OCI-LY7 (cell line): ENCODE measurements around the gene ACSS1. TPM values are rescaled to one million over a fixed set of nuclear protein-coding genes. Genes with fewer than 3 reads are reported as not detected.

Experiments used
- BruUV-seq: library from RNA; stranded (reverse); fragments of 400-500 nt; replicated peaks from 2 replicates; lab custom pipeline; 2021; lab: Mats Ljungman, UMichigan
- CTCF ChIA-PET: fragments of 300-600 bp; sonication (Branson Sonifier 250); formaldehyde crosslinking; loops from one replicate; lab custom pipeline; 2022; ENCODE audit warnings: antibody characterized with exemption; ENCODE audit not compliant: unreplicated experiment; lab: Charles Lee
- POLR2A ChIA-PET: fragments of 300-600 bp; sonication (Branson Sonifier 250); formaldehyde crosslinking; loops from one replicate; lab custom pipeline; 2022; ENCODE audit warnings: antibody characterized with exemption; lab: Charles Lee
- DNase-seq: peaks from one replicate; pipeline ENCODE4 v3.0.0-alpha.2; 2015; ENCODE audit warnings: low spot score
- H2AFZ ChIP-seq: fragments of 200-600 bp; sonication (generic), shearing (Covaris generic); 2 replicates; pipeline ENCODE4 v1.6.1; 2014; ENCODE audit warnings: mild to moderate bottlenecking, antibody characterized with exemption, low read length, moderate library complexity
- H3K27ac ChIP-seq: fragments of 200-600 bp; sonication (generic); 2 replicates; pipeline ENCODE4 v1.5.1; 2014; ENCODE audit warnings: mixed run types, low read depth, mild to moderate bottlenecking, moderate library complexity, low read length, inconsistent platforms; ENCODE audit not compliant: poor library complexity, severe bottlenecking
- H3K36me3 ChIP-seq: fragments of 200-600 bp; sonication (generic); 2 replicates; pipeline ENCODE4 v1.6.1; 2014; ENCODE audit warnings: mild to moderate bottlenecking, antibody characterized with exemption, low read length, moderate library complexity, mixed read lengths; ENCODE audit not compliant: insufficient read depth
- H3K4me1 ChIP-seq: fragments of 200-600 bp; sonication (generic); 2 replicates; pipeline ENCODE4 v1.5.1; 2014; ENCODE audit warnings: mild to moderate bottlenecking, low read length; ENCODE audit not compliant: insufficient read depth, poor library complexity, severe bottlenecking
- H3K4me2 ChIP-seq: fragments of 200-600 bp; sonication (generic); 2 replicates; pipeline ENCODE4 v1.6.1; 2014; ENCODE audit warnings: mild to moderate bottlenecking, low read length
- H3K4me3 ChIP-seq: fragments of 200-600 bp; sonication (generic); 2 replicates; pipeline ENCODE4 v1.5.1; 2014; ENCODE audit warnings: mild to moderate bottlenecking, low read depth, low read length; ENCODE audit not compliant: poor library complexity, severe bottlenecking
- H3K79me2 ChIP-seq: fragments of 200-600 bp; sonication (generic); 2 replicates; pipeline ENCODE4 v1.6.1; 2016; ENCODE audit warnings: low read depth, mild to moderate bottlenecking, low read length, moderate library complexity, mixed read lengths; ENCODE audit not compliant: insufficient read depth
- H3K9me2 ChIP-seq: fragments of 200-600 bp; sonication (generic); 2 replicates; pipeline ENCODE4 v1.6.1; 2016; ENCODE audit warnings: mild to moderate bottlenecking, low read length, mixed read lengths; ENCODE audit not compliant: insufficient read depth
- H3K9me3 ChIP-seq: fragments of 200-600 bp; sonication (generic); 2 replicates; pipeline ENCODE4 v1.6.1; 2014; ENCODE audit warnings: mild to moderate bottlenecking, mixed run types, low read length, mixed read lengths
- H4K20me1 ChIP-seq: fragments of 200-600 bp; sonication (generic); 2 replicates; pipeline ENCODE4 v1.6.1; 2014; ENCODE audit warnings: mild to moderate bottlenecking, antibody characterized with exemption, low read length, moderate library complexity, mixed read lengths; ENCODE audit not compliant: insufficient read depth
- EZH2phosphoT487 ChIP-seq: fragments of 200-600 bp; sonication (generic); IDR thresholded peaks from 2 replicates; pipeline ENCODE4 v1.6.1; 2018; ENCODE audit warnings: low read depth, borderline replicate concordance, mild to moderate bottlenecking, mixed run types, antibody characterized with exemption, low read length, moderate library complexity, mixed read lengths
- intact Hi-C: fragments of 100-400 bp; cut with micrococcal nuclease; formaldehyde crosslinking; loops from one replicate; pipeline ENCODE4 v1.10.0; 2022; ENCODE audit not compliant: unreplicated experiment
- total RNA-seq, 2 experiments: library from RNA; depleted of rRNA in 1 of 2; stranded (reverse); fragments of >200 nt in 1 of 2; shearing (Covaris generic) in 1 of 2; gene quantifications; 2 replicates each; pipeline ENCODE4 v1.2.3, GENCODE V29; 2014 to 2022
- TF ChIP-seq, protein P1 (sequence below): fragments of 200-600 bp; sonication (generic); conservative IDR thresholded peaks from 2 replicates; pipeline ENCODE4 v1.5.1; 2014; ENCODE audit warnings: mild to moderate bottlenecking, antibody characterized with exemption, low read length, moderate library complexity, mixed read lengths

ACSS1 gene
- total RNA-seq, 2 experiments from 2014 or later = 0.35 to 0.40 TPM

DNA sequence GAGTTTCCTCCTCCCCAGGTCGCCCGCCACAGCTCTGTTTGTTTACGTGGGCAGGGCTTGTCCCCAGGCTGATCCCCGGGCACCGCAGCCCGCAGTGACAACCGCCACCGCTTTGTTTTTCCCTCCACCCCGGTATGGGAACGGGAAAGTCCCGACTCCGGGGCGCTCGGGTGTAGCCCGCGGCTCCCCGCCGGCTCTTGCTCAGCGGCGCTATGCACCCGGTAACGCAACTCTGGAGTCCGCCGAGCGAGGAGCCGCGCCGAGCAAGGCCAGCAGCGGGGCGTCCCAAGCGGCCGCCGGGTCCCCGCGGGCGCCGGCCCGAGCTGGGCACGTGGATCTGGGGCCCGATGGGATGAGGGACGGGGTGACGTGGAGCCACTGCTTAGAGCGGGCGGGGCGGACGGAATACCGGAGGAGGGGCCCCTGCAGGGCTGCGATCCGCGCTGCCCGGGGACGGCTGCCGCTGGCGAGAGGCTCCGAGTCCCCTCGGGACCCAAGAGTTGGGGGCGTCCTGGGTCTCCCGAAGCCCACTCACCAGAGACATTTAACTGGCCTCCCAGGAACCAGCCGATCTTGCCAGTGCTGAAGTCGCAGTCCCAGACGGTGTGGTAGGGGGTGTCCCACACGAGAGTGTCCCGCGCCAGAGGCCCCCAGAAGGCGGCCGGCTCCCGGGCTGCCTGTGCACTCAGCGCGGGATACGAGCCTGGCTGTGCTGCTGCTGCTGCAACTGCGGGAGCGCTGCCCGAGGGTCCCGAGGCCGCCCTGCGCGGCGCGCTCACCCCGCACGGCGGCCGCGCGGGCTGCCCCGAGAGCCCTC, 497 bp downstream of the ACSS1 start:
- intact Hi-C loops = no loop called here
- Histone ChIP-seq H4K20me1 (no peaks in the 10 kb centered on the region), H3K4me2 (peak overlapping the region; percentile 79), H3K79me2 (no peaks in the 10 kb centered on the region), H3K4me3 (peak overlapping the region; percentile 65), H3K9me2 (no peaks in the 10 kb centered on the region), H3K9me3 (no peaks in the 10 kb centered on the region), H3K4me1 (peaks cover 23% of the 10 kb centered on the region), H2AFZ (0 out of 2 replicates have a peak overlapping the region, but pooled peaks have one; percentile 62), H3K36me3 (no peaks in the 10 kb centered on the region), H3K27ac (no peak overlapping the region)
- BruUV-seq = no TSS peak
- ChIA-PET POLR2A (no interaction called here), CTCF (no interaction called here)
- no peak for TF ChIP-seq EZH2phosphoT487
- TF ChIP-seq, protein P1, sequence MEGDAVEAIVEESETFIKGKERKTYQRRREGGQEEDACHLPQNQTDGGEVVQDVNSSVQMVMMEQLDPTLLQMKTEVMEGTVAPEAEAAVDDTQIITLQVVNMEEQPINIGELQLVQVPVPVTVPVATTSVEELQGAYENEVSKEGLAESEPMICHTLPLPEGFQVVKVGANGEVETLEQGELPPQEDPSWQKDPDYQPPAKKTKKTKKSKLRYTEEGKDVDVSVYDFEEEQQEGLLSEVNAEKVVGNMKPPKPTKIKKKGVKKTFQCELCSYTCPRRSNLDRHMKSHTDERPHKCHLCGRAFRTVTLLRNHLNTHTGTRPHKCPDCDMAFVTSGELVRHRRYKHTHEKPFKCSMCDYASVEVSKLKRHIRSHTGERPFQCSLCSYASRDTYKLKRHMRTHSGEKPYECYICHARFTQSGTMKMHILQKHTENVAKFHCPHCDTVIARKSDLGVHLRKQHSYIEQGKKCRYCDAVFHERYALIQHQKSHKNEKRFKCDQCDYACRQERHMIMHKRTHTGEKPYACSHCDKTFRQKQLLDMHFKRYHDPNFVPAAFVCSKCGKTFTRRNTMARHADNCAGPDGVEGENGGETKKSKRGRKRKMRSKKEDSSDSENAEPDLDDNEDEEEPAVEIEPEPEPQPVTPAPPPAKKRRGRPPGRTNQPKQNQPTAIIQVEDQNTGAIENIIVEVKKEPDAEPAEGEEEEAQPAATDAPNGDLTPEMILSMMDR = no peak
- no peak for DNase-seq

DNA sequence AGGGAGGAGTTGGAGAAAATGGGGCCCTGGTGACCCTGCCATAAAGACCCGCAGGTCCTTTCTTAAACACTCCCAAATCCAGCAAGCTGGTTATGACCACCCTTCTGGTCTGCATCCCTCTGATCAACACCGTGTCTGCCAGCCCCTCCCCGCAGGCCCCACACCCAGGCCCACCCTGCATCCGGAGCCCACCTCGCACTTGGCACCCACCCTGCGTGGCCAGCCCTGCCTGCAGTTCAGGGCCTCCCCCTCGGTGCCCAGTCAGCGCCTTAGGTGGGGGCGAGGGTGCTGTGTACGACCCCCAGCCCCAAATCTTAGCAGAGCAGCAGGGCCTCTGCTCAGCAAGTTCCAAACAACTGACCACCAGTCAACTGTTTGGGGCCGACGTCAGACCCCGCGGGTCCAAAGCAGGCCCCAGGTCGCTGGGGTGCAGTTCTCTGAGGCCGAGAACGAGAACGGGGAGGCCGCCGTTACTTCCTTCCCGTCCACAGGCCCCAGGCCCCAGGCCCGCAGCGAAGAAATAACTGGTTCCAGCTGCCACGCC, 1.2 kb downstream of the ACSS1 start:
- Histone ChIP-seq H3K79me2 (no peaks in the 10 kb centered on the region), H3K4me1 (peaks cover 23% of the 10 kb centered on the region), H3K36me3 (no peaks in the 10 kb centered on the region), H3K4me3 (peak overlapping the region; percentile 65), H2AFZ (no peak overlapping the region), H4K20me1 (no peaks in the 10 kb centered on the region), H3K9me2 (no peaks in the 10 kb centered on the region), H3K9me3 (no peaks in the 10 kb centered on the region), H3K4me2 (peak overlapping the region; percentile 79; the same call in 1 of the 2 replicates), H3K27ac (no peak overlapping the region)
- CTCF ChIA-PET = no interaction called here
- POLR2A ChIA-PET = no interaction called here
- BruUV-seq = no TSS peak
- no peak for TF ChIP-seq EZH2phosphoT487
- TF ChIP-seq, protein P1 = no peak
- intact Hi-C loops = no loop called here
- DNase-seq = no peak
